ENCODE data around the gene AGPAT4. TPM values are rescaled to one million over a fixed set of nuclear protein-coding genes. Genes with fewer than 3 reads are reported as not detected.

Gene AGPAT4
- total RNA-seq, 1 donor from 2014 or later: 4.7 TPM

DNA sequence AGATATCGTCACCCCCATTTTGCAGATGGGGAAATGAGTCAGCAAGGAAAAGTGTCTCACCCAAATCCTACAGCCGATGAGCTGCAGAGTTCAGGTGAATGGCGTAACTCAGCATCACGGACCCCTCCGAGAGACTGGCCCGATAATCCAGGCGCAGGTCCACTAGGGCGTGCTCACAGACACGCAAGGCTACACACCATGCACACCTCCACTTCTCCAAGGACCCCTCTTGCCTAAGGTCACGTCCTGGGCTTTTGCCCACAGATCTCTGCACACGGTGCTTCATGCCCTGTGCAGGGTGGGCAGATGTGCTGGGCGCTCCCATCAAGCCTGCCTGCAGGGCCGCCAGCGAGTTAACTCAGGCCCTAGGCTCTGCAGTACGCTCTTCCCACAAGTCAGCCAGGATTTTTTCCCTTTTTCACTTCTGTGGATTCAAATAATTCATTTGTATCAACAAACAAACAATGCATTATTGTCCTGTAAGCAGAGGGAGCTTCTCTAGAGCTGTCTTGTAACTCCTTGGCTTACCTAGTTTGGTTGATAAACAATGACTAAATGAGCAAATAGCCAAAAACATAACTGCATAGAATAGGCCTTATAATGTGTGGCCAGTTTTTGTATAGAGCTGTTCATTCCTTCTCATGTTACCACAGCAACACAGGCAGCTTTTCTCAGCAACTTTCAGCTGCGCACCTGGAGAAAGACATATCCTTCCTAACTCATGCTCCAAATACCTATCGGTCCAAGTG is 139.1 kb downstream of the AGPAT4 start:
- ChIA-PET CTCF (no interaction called here), POLR2A (no interaction called here)
- H3K36me3 Mint-ChIP-seq (ENCODE audit: low read depth): peaks cover 11% of the 10 kb centered on the region
- no peak for DNase-seq
- TF ChIP-seq, protein P1, sequence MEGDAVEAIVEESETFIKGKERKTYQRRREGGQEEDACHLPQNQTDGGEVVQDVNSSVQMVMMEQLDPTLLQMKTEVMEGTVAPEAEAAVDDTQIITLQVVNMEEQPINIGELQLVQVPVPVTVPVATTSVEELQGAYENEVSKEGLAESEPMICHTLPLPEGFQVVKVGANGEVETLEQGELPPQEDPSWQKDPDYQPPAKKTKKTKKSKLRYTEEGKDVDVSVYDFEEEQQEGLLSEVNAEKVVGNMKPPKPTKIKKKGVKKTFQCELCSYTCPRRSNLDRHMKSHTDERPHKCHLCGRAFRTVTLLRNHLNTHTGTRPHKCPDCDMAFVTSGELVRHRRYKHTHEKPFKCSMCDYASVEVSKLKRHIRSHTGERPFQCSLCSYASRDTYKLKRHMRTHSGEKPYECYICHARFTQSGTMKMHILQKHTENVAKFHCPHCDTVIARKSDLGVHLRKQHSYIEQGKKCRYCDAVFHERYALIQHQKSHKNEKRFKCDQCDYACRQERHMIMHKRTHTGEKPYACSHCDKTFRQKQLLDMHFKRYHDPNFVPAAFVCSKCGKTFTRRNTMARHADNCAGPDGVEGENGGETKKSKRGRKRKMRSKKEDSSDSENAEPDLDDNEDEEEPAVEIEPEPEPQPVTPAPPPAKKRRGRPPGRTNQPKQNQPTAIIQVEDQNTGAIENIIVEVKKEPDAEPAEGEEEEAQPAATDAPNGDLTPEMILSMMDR (IDR thresholded peaks at IDR 0.05): no peak
- intact Hi-C loops (cut with micrococcal nuclease): no loop called here
- no peaks in the 10 kb centered on the region for H3K27me3 Mint-ChIP-seq
- H3K4me1 Mint-ChIP-seq: peaks cover 16% of the 10 kb centered on the region
- H3K9me3 Mint-ChIP-seq: no peaks in the 10 kb centered on the region
- no peak for ATAC-seq (ENCODE audit: low read depth)
- H3K4me3 Mint-ChIP-seq: no peak overlapping the region
- no peak overlapping the region for H3K27ac Mint-ChIP-seq

DNA sequence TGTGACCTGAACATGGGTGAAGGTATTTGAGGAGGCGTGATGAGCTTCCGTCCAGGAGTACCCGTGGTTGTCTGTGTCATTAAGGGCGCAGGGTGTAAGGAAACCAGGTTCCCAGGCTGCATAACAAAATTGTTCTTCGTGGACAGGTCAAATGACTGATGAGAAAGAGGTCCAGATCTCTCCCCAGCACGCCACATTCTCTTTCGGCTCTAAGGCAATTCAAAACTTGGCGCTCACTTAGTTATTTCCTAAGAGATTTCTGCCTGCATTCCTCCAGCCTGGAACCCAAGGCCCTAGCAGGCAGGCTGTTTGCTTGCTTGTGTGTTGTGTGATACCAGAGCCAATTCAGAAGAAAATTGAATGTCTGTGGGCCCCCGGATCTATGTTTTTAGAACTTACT is 139.9 kb downstream of the AGPAT4 start:
- Mint-ChIP-seq H3K27me3 (no peaks in the 10 kb centered on the region), H3K4me1 (peaks cover 16% of the 10 kb centered on the region), H3K27ac (no peak overlapping the region), H3K4me3 (no peak overlapping the region), H3K36me3 (ENCODE audit: low read depth) (peaks cover 15% of the 10 kb centered on the region), H3K9me3 (no peaks in the 10 kb centered on the region)
- intact Hi-C loops (cut with micrococcal nuclease): no loop called here
- ChIA-PET CTCF (no interaction called here), POLR2A (interaction anchor here (0.5 kb wide), 1 partner anchor 140 kb away, joined by 7 read pairs; the partner anchor contains the start of gene AGPAT4)
- DNase-seq (no peak), ATAC-seq (ENCODE audit: low read depth) (no peak)
- TF ChIP-seq, protein P1 (IDR thresholded peaks at IDR 0.05): no peak

DNA sequence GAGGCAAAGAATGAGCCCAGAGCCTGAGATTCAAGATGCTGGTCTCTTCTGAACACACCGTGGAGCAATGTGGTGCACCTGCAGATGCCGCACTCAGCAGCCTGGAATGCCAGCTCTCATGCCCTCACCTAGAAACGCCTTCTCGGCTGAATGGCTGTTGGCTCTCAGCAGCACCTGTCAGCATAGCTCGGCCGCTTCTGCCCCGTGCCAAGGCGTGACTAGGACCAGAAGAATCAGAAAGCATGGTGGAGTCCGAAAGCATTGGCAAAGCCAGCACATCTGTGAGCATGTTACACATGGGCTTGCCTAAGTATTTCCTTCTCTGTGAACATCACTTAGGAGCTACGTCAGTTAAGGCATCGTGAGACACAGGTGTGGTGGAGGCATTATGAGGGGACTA is 141.5 kb downstream of the AGPAT4 start:
- TF ChIP-seq, protein P1 (IDR thresholded peaks at IDR 0.05): no peak
- ChIA-PET CTCF (no interaction called here), POLR2A (no interaction called here)
- Mint-ChIP-seq H3K4me1 (peaks cover 16% of the 10 kb centered on the region), H3K4me3 (no peak overlapping the region), H3K27me3 (no peaks in the 10 kb centered on the region), H3K36me3 (ENCODE audit: low read depth) (peaks cover 25% of the 10 kb centered on the region), H3K9me3 (no peaks in the 10 kb centered on the region), H3K27ac (no peak overlapping the region)
- DNase-seq (no peak), ATAC-seq (ENCODE audit: low read depth) (no peak)
- intact Hi-C loops (cut with micrococcal nuclease): no loop called here

DNA sequence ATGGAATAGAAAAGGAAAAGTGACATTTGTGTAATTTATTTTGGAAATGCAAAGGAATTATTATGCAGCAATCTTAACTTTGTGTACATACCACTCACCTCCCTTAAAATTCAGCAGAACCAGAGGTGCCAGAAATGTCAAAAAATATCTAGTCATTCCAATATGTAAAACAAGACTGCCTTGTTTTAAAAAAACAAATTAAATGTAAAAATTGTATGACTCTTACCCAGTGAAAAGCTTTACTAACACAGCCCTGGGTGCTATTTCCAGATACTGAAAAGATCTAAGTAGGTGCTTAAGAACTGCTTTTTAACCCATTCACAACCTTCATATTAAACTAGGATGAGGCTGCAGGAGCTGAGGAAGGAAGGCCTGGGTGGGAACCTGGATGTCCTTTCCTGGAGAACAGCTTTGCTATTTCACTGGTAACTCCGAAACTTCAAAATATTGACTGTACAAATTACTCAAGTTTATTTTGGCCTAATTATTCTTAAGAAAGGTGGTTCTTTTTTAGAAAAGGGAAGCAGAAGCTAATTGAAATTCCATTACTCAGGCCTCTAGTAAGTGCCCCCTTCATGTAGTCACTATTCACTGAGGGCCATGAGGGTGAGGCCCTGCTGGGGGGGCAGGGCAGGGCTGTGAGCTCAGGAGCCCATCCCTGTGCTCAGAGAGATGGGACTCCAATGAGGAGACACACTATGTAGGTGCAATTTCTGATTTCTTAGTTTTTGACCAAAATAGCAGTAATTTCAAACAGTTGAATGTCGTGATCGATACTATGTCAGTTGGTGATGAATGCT is 142.7 kb downstream of the AGPAT4 start:
- no peak overlapping the region for H3K27ac Mint-ChIP-seq
- H3K4me1 Mint-ChIP-seq: peaks cover 12% of the 10 kb centered on the region
- intact Hi-C loops (cut with micrococcal nuclease): no loop called here
- H3K9me3 Mint-ChIP-seq: no peaks in the 10 kb centered on the region
- POLR2A ChIA-PET: interaction anchor here (0.6 kb wide), 1 partner anchor 44 kb away, joined by 3 read pairs; no protein-coding TSS in a partner anchor
- ATAC-seq (ENCODE audit: low read depth) (no peak), DNase-seq (no peak)
- H3K36me3 Mint-ChIP-seq (ENCODE audit: low read depth): peaks cover 36% of the 10 kb centered on the region
- TF ChIP-seq, protein P1 (IDR thresholded peaks at IDR 0.05): no peak
- CTCF ChIA-PET: no interaction called here
- no peaks in the 10 kb centered on the region for H3K27me3 Mint-ChIP-seq
- H3K4me3 Mint-ChIP-seq: no peak overlapping the region

DNA sequence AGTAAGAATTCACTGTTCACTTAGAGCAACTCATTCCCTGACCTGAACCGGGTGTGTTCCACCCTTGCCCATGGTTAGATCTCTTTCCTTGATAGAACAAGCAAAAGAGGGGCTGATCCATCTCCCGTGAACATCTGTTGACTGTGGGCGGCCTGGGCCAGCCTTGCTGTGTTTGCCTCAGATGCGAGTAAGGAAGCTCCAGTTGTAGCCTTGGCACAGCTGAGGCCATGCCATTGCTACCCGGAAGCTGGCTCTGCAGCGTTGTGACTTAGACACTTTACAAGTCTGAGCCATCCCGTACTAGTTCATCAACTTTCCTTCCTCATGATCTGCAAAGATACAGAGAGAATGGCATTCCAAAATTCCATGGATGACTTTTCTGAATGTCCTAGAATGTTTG is 143.3 kb downstream of the AGPAT4 start:
- DNase-seq: no peak
- H3K4me3 Mint-ChIP-seq: no peak overlapping the region
- H3K27me3 Mint-ChIP-seq: no peaks in the 10 kb centered on the region
- CTCF ChIA-PET: no interaction called here
- POLR2A ChIA-PET: interaction anchor here (0.6 kb wide), 1 partner anchor 45 kb away, joined by 3 read pairs; no protein-coding TSS in a partner anchor
- TF ChIP-seq, protein P1 (IDR thresholded peaks at IDR 0.05): no peak
- peaks cover 42% of the 10 kb centered on the region for H3K36me3 Mint-ChIP-seq (ENCODE audit: low read depth)
- peaks cover 6% of the 10 kb centered on the region for H3K4me1 Mint-ChIP-seq
- intact Hi-C loops (cut with micrococcal nuclease): no loop called here
- no peak overlapping the region for H3K27ac Mint-ChIP-seq
- ATAC-seq (ENCODE audit: low read depth): no peak
- H3K9me3 Mint-ChIP-seq: peaks cover 5% of the 10 kb centered on the region

Data from activated B cell treated with CpG ODN at 0.5 μM for 24 hours (primary cell).